Eye (tissue), 1 donor: ENCODE measurements around the gene VWF.

Experiments
- DNase-seq: peaks from one replicate; pipeline ENCODE4 v3.0.0-alpha.2; 2015

The VWF gene

GRCh38 chr12:6076776-6077691 is 47.4 kb downstream of the VWF start:
- DNase-seq = no peak

GRCh38 chr12:6076346-6076745 is 48.1 kb downstream of the VWF start:
- no peak for DNase-seq

GRCh38 chr12:6074979-6075585 is 49.4 kb downstream of the VWF start:
- DNase-seq = no peak

- DNase-seq = no peak
Observed at GRCh38 chr12:6074427-6074826, 50.0 kb downstream of the VWF start.

GRCh38 chr12:6073426-6073825 is 51.0 kb downstream of the VWF start:
- DNase-seq = no peak

- DNase-seq = no peak
Observed at GRCh38 chr12:6072302-6072752, 52.1 kb downstream of the VWF start.

GRCh38 chr12:6071589-6071988 is 52.9 kb downstream of the VWF start:
- no peak for DNase-seq

GRCh38 chr12:6070472-6071257 is 53.8 kb downstream of the VWF start:
- DNase-seq = no peak

- DNase-seq = no peak
Observed at GRCh38 chr12:6069437-6070093, 54.9 kb downstream of the VWF start.

GRCh38 chr12:6068227-6068626 is 56.2 kb downstream of the VWF start:
- DNase-seq = no peak

- no peak for DNase-seq
Observed at GRCh38 chr12:6067152-6067916, 57.1 kb downstream of the VWF start.

- no peak for DNase-seq
Observed at GRCh38 chr12:6066651-6067050, 57.8 kb downstream of the VWF start.

- no peak for DNase-seq
Observed at GRCh38 chr12:6065863-6066199, 58.6 kb downstream of the VWF start.

GRCh38 chr12:6065131-6065862 is 59.2 kb downstream of the VWF start:
- DNase-seq = no peak

GRCh38 chr12:6062757-6063735 is 61.4 kb downstream of the VWF start:
- peak; percentile 77 for DNase-seq

GRCh38 chr12:6062395-6062756 is 62.1 kb downstream of the VWF start:
- DNase-seq = no peak

GRCh38 chr12:6061660-6062059 is 62.8 kb downstream of the VWF start:
- DNase-seq = no peak

GRCh38 chr12:6059860-6060565 is 64.5 kb downstream of the VWF start:
- no peak for DNase-seq

GRCh38 chr12:6059221-6059620 is 65.2 kb downstream of the VWF start:
- DNase-seq = no peak
